DND-41 (cell line): Measurements from ENCODE around the gene BRCC3.

ENCODE experiments used
- CTCF ChIP-seq: IDR thresholded peaks from 2 replicates; pipeline ENCODE4 v1.5.1; 2012; ENCODE audit warnings: borderline replicate concordance, low read length, moderate library complexity, mild to moderate bottlenecking; ENCODE audit not compliant: poor library complexity, severe bottlenecking; ENCODE audit errors: extremely low read depth
- EZH2 ChIP-seq: IDR thresholded peaks from 3 replicates; pipeline ENCODE4 v1.6.1; 2012; ENCODE audit warnings: borderline replicate concordance, low read depth, mild to moderate bottlenecking, moderate library complexity, low read length, inconsistent platforms; ENCODE audit not compliant: severe bottlenecking

GRCh38 chrX:155023907-155024833, 47.1 kb upstream of the BRCC3 start:
- TF ChIP-seq EZH2 = no peak
- no peak for TF ChIP-seq CTCF
